Hepatic stellate cell (primary cell): Measurements from ENCODE around the gene ZNF207.
A peak's percentile ranks its signal among the peaks of the same experiment; 100 is the strongest.
"Not testable (repeated sequence)": the region's sequence is repeated elsewhere in the genome, so short reads cannot be mapped to it uniquely, and the experiment has no call there.

Experiments used
- DNase-seq: peaks from one replicate; pipeline ENCODE4 v3.0.0; 2011; ENCODE audit warnings: low spot score

Gene ZNF207

GRCh38 chr17:32335687-32336086, 14.3 kb upstream of the ZNF207 start:
- DNase-seq: peak; percentile 54

DNA sequence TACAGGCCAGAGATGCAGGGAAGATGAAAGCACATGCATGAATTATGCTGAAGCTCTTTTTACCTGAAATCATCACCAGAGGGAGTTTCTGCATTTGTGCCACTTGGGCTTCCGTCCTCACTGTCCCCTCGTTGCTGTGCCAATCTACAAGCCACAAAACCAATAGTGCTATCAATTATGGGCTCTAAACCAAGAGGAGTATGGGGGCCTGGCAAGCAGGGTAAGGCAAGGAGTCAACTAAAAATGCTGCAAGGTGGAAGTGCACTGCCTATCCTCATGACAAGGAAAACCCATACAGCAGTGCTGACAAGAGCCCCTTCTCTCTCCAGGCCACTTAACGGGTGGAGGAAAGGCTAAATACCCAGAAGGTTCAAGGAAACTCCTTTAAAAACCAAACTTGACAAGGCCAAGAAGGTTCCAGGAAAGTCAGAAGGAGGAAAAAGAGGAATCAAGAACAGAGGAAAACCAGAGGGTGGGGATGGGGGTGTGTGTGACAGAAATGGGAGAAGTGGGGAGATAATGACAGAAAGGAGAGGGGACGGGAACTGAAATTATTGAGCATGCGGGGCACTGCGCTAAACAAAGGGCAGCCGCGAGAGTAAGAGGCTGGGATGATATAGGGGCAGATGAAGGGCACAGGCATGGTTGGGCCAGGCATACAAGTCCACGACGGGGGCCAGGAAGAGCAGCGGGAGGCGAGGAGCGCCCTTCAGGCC, 8.7 kb upstream of the ZNF207 start:
- no peak for DNase-seq

GRCh38 chr17:32341857-32342602, 7.9 kb upstream of the ZNF207 start, which contains the start of gene C17orf75:
C17orf75 (minus strand) TSS chr17:32342173; CDS start chr17:32342139, 34 bp downstream.
- DNase-seq: peak; percentile 70

GRCh38 chr17:32342603-32343325, 7.2 kb upstream of the ZNF207 start:
- DNase-seq: no peak

DNA sequence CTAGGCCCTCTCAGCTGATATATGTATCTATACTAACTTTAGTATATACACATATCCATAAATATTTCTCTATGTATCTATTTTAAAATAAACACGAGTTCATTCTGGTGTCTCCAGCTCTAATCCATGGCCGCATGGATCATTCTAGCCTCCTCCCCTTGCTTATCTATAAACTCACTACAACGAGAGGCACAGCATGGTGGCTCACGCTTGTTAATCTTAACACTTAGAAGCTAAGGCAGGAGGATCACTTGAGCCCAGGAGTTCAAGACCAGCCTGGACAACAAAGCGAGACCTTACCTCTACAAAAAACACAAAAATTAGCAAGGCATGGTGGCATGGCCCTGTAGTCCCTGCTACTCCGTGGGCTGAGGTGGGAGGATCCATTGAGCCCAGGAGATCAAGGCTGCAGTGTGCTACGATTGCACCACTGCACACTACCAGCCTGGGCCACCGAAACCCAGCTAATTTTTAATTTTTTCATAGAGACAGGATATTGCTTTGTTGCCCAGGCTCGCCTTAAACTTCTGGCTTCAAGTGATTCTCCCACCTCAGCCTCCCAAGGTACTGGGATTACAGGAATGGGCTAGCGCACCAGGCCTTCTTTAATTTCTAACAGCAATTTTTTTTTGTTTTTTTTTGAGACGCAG, 3.9 kb upstream of the ZNF207 start:
- no peak for DNase-seq

- no peak for DNase-seq
Measured at GRCh38 chr17:32348483-32348800, 1.5 kb upstream of the ZNF207 start.

GRCh38 chr17:32349503-32349853, 479 bp upstream of the ZNF207 start:
- DNase-seq: no peak

- peak; percentile 53 for DNase-seq
Measured at GRCh38 chr17:32350666-32351418, 885 bp downstream of the ZNF207 start.

DNA sequence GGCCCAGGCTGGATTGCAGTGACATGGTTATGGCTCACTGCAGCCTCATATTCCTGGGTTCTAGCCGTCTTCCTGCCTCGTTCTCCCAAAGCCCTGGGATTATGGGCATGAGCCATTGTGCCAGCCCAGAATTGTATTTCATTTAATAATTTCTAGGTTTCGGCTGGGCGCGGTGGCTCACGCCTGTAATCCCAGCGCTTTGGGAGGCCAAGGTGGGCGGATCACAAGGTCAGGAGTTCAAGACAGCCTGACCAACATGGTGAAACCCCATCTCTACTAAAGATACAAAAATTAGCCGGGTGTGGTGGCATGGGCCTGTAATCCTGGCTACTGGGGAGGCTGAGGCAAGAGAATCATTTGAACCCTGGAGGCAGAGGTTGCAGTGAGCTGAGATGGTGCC, 2.8 kb downstream of the ZNF207 start:
- DNase-seq: not testable (repeated sequence)

DNA sequence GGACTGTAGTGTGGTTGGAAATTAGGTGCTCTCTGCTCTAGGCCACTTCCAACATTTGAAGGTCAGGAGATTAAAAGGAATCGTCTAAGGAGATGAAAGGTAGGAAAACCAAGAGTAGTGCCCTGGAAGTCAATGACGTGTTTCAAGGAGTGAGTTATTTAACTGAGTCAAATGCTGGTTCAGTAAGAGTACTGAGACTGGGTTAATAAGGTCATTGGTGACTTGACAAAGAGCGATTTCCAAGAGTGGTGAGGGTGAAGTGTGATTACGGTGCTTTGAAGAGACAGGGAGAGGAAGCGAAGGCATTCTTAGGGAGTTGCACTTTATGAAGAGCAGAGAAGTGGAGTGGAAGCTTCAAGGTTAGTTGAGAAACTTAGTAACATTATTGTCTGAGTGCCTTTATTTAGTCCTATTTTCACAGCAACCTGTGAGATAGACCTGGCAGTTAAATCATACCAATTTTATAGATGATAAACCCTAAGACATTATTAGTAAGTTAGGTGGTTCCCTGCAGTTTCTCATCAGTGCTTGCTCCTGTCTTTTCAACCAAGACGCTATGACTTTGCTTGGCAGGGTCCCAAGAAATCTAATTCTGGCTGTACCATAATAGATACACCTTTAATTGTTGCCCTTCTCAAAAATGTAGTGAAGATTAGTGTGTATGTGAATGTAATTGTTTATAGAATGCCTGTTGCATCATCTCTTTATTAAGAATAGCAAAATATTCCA, 5.9 kb downstream of the ZNF207 start:
- DNase-seq: no peak

DNA sequence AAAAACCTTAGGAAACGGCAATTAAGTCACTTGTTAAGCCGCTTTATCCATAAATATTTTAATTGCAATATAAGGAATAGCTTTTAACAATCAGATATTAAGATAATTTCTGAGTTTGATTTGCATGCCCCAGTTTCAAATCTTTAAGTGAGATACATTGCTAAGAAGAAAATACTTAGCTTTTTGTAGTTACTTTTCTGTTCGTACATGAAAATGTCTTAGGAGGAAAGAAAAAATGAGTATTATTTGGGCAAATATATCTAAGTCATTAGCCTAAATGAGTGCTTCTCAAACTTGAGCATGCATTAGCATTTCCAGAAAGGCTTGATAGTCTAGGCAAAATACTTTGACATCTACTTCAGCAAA, 6.4 kb downstream of the ZNF207 start:
- no peak for DNase-seq

GRCh38 chr17:32356750-32357149, 6.8 kb downstream of the ZNF207 start:
- DNase-seq: no peak

GRCh38 chr17:32357615-32358014, 7.7 kb downstream of the ZNF207 start:
- DNase-seq: no peak

- no peak for DNase-seq
Measured at GRCh38 chr17:32361270-32361669, 11.3 kb downstream of the ZNF207 start.

GRCh38 chr17:32370426-32370825, 20.5 kb downstream of the ZNF207 start:
- DNase-seq: no peak

DNA sequence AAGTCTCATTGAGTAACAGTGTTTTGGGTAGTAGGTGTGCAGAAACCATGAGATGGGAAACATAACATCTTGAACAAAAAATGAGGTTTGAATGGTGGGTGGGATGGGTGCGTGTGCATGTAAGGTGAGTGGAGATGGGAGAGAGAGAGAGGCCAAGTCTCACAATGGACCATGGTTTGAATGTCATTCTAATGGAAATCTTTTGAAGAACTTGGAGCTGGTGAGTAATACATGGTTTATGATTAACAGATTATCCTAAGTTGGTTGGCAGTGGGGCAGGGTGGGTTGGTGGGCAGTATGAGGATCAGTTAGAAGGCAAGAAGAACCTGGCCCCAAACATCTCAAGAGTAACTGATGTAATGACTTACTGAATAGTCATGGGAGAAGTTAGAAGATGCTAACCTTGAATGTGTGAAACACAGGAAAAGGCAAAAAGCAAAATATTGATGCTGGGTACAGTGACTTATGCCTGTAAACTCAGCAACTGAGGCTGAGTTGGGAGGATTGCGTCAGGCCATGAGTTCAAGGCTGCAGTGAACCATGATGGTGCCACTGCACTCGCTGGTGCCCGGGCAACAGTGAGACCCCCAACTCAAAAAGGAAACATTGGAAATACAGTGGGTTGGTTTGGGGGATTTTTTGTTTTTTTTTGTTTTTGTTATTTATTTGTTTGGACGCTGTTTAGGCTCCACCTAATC, 32.7 kb downstream of the ZNF207 start:
- no peak for DNase-seq

DNA sequence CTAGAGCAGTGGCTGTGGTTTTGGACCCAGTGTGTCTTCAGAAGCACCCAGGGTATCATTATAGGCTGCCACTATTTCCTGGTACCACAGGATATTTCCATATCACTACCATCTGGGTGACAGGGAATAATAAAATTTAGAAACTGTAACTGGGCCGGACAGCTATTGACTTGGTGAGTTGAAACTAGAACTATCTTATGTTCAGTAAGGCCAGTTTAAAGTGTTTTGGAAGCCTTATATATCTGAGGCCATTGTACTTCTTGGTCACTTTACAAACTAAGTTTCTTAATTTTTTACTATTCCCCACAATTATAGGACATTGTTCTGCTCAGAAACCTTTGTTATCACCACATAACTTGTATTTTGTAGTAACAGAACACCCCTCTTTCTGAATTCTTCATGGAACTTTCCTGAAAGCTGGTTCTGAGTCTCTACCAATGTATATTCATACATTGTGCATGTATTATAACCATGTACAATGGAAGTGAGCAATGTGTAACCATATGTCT, 34.0 kb downstream of the ZNF207 start:
- no peak for DNase-seq

- no peak for DNase-seq
Measured at GRCh38 chr17:32385121-32385520, 35.2 kb downstream of the ZNF207 start.

DNA sequence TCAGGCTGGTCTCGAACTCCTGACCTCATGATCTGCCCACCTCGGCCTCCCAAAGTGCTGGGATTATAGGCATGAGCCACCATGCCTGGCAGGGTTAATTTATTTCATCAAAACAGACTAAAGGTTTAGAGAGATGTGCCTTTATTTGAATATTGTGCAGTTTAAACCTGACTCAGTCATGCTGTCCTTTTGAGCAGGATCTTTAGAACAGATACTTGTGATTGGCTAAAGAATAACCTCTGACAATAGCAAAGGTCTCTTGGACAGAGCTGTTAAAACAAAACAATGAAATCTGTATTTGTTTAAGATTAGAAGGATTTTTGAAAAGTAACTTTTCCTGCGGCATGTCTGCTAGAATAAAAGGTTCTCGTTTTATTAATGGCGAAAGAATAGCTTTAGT, 36.0 kb downstream of the ZNF207 start:
- DNase-seq: no peak

- no peak for DNase-seq
Measured at GRCh38 chr17:32386844-32387243, 36.9 kb downstream of the ZNF207 start.
